ENCODE data around the gene HCN2.

DNA sequence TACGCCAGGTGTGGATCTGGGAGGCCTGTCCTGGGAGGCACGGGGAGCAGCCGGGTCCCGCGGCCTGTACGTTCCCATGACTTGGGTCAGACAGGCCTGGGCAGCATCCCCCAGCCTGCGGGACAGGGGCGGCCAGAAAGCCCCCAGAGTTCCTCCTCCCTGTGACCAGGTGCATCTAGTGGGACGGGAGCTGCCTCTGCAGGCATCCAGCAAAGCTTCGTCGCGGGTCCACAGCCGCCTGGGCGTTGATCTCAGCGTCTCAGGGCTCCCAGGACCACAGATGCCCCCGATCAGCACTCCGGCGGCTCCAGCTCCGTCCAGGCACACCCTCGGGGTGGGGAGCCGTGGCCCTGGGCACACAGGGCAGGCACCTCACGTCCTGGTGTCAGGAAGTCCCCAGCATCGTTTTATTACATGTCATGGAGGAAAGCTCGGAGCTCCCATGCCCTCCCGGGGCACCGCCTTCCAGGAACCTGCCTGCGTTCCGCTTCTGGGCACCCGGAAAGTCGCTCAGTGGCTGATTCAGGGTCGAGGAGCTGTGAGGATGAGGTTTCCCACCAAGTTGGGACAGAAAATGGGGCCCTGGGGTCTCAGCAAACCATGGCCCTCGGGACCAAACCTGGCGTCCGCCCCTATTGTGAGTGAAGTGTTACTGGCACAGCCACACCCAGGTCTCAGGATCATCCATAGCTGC lies 47.4 kb upstream of the HCN2 start:
- TF ChIP-seq, protein P1, sequence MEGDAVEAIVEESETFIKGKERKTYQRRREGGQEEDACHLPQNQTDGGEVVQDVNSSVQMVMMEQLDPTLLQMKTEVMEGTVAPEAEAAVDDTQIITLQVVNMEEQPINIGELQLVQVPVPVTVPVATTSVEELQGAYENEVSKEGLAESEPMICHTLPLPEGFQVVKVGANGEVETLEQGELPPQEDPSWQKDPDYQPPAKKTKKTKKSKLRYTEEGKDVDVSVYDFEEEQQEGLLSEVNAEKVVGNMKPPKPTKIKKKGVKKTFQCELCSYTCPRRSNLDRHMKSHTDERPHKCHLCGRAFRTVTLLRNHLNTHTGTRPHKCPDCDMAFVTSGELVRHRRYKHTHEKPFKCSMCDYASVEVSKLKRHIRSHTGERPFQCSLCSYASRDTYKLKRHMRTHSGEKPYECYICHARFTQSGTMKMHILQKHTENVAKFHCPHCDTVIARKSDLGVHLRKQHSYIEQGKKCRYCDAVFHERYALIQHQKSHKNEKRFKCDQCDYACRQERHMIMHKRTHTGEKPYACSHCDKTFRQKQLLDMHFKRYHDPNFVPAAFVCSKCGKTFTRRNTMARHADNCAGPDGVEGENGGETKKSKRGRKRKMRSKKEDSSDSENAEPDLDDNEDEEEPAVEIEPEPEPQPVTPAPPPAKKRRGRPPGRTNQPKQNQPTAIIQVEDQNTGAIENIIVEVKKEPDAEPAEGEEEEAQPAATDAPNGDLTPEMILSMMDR (conservative IDR thresholded peaks at IDR 0.05; ENCODE audit: low read depth, low read length): no peak
- TF ChIP-seq EZH2 (IDR thresholded peaks at IDR 0.05; ENCODE audit: borderline replicate concordance, low read depth, low read length, poor library complexity, severe bottlenecking): no peak

All from A673 (cell line).